Stimulated activated naive CD8-positive, alpha-beta T cell treated with anti-CD3 and anti-CD28 coated beads, Interleukin-15, Interleukin-2, amounts not matched to agents 100 U/mL and 50 U/mL, for 24 hours (primary cell): ENCODE measurements around the gene HEATR5B.
A peak's percentile ranks its signal among the peaks of the same experiment; 100 is the strongest.

Source experiments
- ATAC-seq: fragments of 150-1000 bp; cut with Tn5 transposase; one replicate; pipeline ENCODE4 v1.10.0; 2021
- DNase-seq: peaks from one replicate; pipeline ENCODE4 v3.0.0; 2021

HEATR5B gene

GRCh38 chr2:37083873-37084794 lies at the start of gene HEATR5B, which contains the start of gene GPATCH11:
HEATR5B (minus strand) TSS chr2:37084372; CDS start chr2:37083414, 958 bp downstream.
GPATCH11 (plus strand) TSS chr2:37084518; CDS start chr2:37088382, 3,864 bp downstream.
- ATAC-seq, result peak; percentile 92
- peak; percentile 93 for DNase-seq

GRCh38 chr2:37132914-37133313 lies 48.7 kb upstream of the HEATR5B start:
- ATAC-seq, result no peak
- no peak for DNase-seq

- ATAC-seq, result no peak
- no peak for DNase-seq
Measured at GRCh38 chr2:37125416-37125815, 41.2 kb upstream of the HEATR5B start.

- DNase-seq (no peak), ATAC-seq (no peak)
Measured at GRCh38 chr2:37119157-37119556, 35.0 kb upstream of the HEATR5B start.

GRCh38 chr2:37117566-37117965 lies 33.4 kb upstream of the HEATR5B start:
- DNase-seq (no peak), ATAC-seq (no peak)

GRCh38 chr2:37111958-37112357 lies 27.8 kb upstream of the HEATR5B start:
- no peak for DNase-seq
- no peak for ATAC-seq

- no peak for ATAC-seq
- DNase-seq, result no peak
Measured at GRCh38 chr2:37110306-37111212, 26.4 kb upstream of the HEATR5B start.

- DNase-seq, result no peak
- ATAC-seq, result no peak
Measured at GRCh38 chr2:37109523-37109922, 25.4 kb upstream of the HEATR5B start.

GRCh38 chr2:37105150-37105549 lies 21.0 kb upstream of the HEATR5B start:
- ATAC-seq, result no peak
- no peak for DNase-seq

- no peak for ATAC-seq
- no peak for DNase-seq
Measured at GRCh38 chr2:37104178-37104577, 20.0 kb upstream of the HEATR5B start.

- DNase-seq, result no peak
- ATAC-seq, result no peak
Measured at GRCh38 chr2:37102588-37102987, 18.4 kb upstream of the HEATR5B start.

GRCh38 chr2:37100054-37100453 lies 15.9 kb upstream of the HEATR5B start:
- DNase-seq (no peak), ATAC-seq (no peak)

GRCh38 chr2:37098416-37099118 lies 14.4 kb upstream of the HEATR5B start:
- no peak for ATAC-seq
- no peak for DNase-seq

GRCh38 chr2:37096568-37096967 lies 12.4 kb upstream of the HEATR5B start:
- DNase-seq (no peak), ATAC-seq (no peak)

- ATAC-seq, result no peak
- no peak for DNase-seq
Measured at GRCh38 chr2:37091873-37092272, 7.7 kb upstream of the HEATR5B start.

- ATAC-seq, result peak; percentile 29
- DNase-seq, result no peak
Measured at GRCh38 chr2:37090019-37090477, 5.9 kb upstream of the HEATR5B start.

- ATAC-seq (no peak), DNase-seq (no peak)
Measured at GRCh38 chr2:37085731-37086147, 1.6 kb upstream of the HEATR5B start.

- DNase-seq, result no peak
- ATAC-seq, result no peak
Measured at GRCh38 chr2:37084797-37085196, 625 bp upstream of the HEATR5B start.

- DNase-seq (no peak), ATAC-seq (no peak)
Measured at GRCh38 chr2:37080689-37081088, 3.5 kb downstream of the HEATR5B start.

- no peak for ATAC-seq
- no peak for DNase-seq
Measured at GRCh38 chr2:37080266-37080665, 3.9 kb downstream of the HEATR5B start.

GRCh38 chr2:37070931-37071330 lies 13.2 kb downstream of the HEATR5B start:
- ATAC-seq (no peak), DNase-seq (no peak)

- DNase-seq (no peak), ATAC-seq (no peak)
Measured at GRCh38 chr2:37068686-37069085, 15.5 kb downstream of the HEATR5B start.
